Colon (tissue), 2 donors: ENCODE data around the gene MBNL1.
"Not testable (repeated sequence)": the region's sequence is repeated elsewhere in the genome, so short reads cannot be mapped to it uniquely, and the experiment has no call there.

Experiments used
- FAIRE-seq: peaks from 2 replicates; lab custom pipeline; 2012; peaks lifted over from hg19 to GRCh38; lab: Jason Lieb, UNC
- donor health status: control.
- donor health status: control.

MBNL1 gene

GRCh38 chr3:152319831-152320617 is 51.3 kb downstream of the MBNL1 start:
- FAIRE-seq, result no peak

GRCh38 chr3:152321200-152321954 is 52.6 kb downstream of the MBNL1 start:
- FAIRE-seq, result no peak

- no peak for FAIRE-seq
Observed at GRCh38 chr3:152321955-152322377, 53.2 kb downstream of the MBNL1 start.

- no peak for FAIRE-seq
Observed at GRCh38 chr3:152322756-152323155, 54.0 kb downstream of the MBNL1 start.

GRCh38 chr3:152323834-152324233 is 55.1 kb downstream of the MBNL1 start:
- no peak for FAIRE-seq

- no peak for FAIRE-seq
Observed at GRCh38 chr3:152325136-152325535, 56.4 kb downstream of the MBNL1 start.

GRCh38 chr3:152327203-152327602 is 58.5 kb downstream of the MBNL1 start:
- no peak for FAIRE-seq

- no peak for FAIRE-seq
Observed at GRCh38 chr3:152328841-152329240, 60.1 kb downstream of the MBNL1 start.

- FAIRE-seq, result no peak
Observed at GRCh38 chr3:152330559-152330958, 61.8 kb downstream of the MBNL1 start.

GRCh38 chr3:152331018-152331541 is 62.4 kb downstream of the MBNL1 start:
- no peak for FAIRE-seq

GRCh38 chr3:152331998-152332397 is 63.3 kb downstream of the MBNL1 start:
- no peak for FAIRE-seq

- no peak for FAIRE-seq
Observed at GRCh38 chr3:152333928-152334327, 65.2 kb downstream of the MBNL1 start.

- FAIRE-seq, result no peak
Observed at GRCh38 chr3:152334761-152335160, 66.0 kb downstream of the MBNL1 start.

- FAIRE-seq, result no peak
Observed at GRCh38 chr3:152335273-152335672, 66.5 kb downstream of the MBNL1 start.

GRCh38 chr3:152337337-152337736 is 68.6 kb downstream of the MBNL1 start:
- FAIRE-seq, result not testable (repeated sequence)

- no peak for FAIRE-seq
Observed at GRCh38 chr3:152338159-152338720, 69.5 kb downstream of the MBNL1 start.

GRCh38 chr3:152339881-152340505 is 71.3 kb downstream of the MBNL1 start:
- no peak for FAIRE-seq

GRCh38 chr3:152345233-152345632 is 76.5 kb downstream of the MBNL1 start:
- FAIRE-seq, result no peak

GRCh38 chr3:152346058-152346457 is 77.3 kb downstream of the MBNL1 start:
- no peak for FAIRE-seq

GRCh38 chr3:152346740-152347139 is 78.0 kb downstream of the MBNL1 start:
- no peak for FAIRE-seq

GRCh38 chr3:152348436-152349177 is 79.9 kb downstream of the MBNL1 start:
- no peak for FAIRE-seq

- no peak for FAIRE-seq
Observed at GRCh38 chr3:152349392-152349791, 80.7 kb downstream of the MBNL1 start.
